Lung (tissue), 12 donors: ENCODE data around the gene ROS1. TPM values are rescaled to one million over a fixed set of nuclear protein-coding genes. Genes with fewer than 3 reads are reported as not detected.

ENCODE experiments used
- ATAC-seq: fragments of 200-7000 bp; cut with Tn5 transposase; one replicate; pipeline ENCODE4 v1.9.1; 2020; ENCODE audit warnings: moderate number of reproducible peaks; ENCODE audit not compliant: insufficient read depth, low FRiP score
- DNase-seq, 3 donors: peaks; one replicate each; pipeline ENCODE4 v3.0.0-alpha.2; 2013 to 2017
- H3K27ac ChIP-seq, 2 donors: one replicate each; pipeline ENCODE4 v1.5.1; 2013; ENCODE audit warnings: mild to moderate bottlenecking in 2 of 2, moderate library complexity in 2 of 2, control low read depth in 1 of 2, inconsistent platforms in 1 of 2, low read depth in 1 of 2, low read length in 1 of 2
- H3K27me3 ChIP-seq, 3 donors: one replicate each; pipeline ENCODE4 v1.5.1; 2013; ENCODE audit warnings: low read length in 2 of 3; ENCODE audit not compliant: control insufficient read depth in 3 of 3, insufficient read depth in 3 of 3
- H3K36me3 ChIP-seq, 4 donors: one replicate each; pipeline ENCODE4 v1.5.1; 2013; ENCODE audit warnings: low read length in 4 of 4, mild to moderate bottlenecking in 1 of 4, moderate library complexity in 1 of 4; ENCODE audit not compliant: control insufficient read depth in 4 of 4, insufficient read depth in 4 of 4
- H3K4me1 ChIP-seq, 5 donors: one replicate each; pipeline ENCODE4 v1.5.1; 2013; ENCODE audit warnings: low read length in 5 of 5, mild to moderate bottlenecking in 2 of 5, moderate library complexity in 1 of 5; ENCODE audit not compliant: control insufficient read depth in 5 of 5, insufficient read depth in 5 of 5
- H3K4me3 ChIP-seq: one replicate; pipeline ENCODE4 v1.5.1; 2013; ENCODE audit warnings: mild to moderate bottlenecking, control low read depth, moderate library complexity
- H3K9ac ChIP-seq, 2 donors: one replicate each; pipeline ENCODE4 v1.5.1; 2013; ENCODE audit warnings: low read length in 2 of 2, control low read depth in 1 of 2; ENCODE audit not compliant: insufficient read depth in 1 of 2
- H3K9me3 ChIP-seq, 4 donors: one replicate each; pipeline ENCODE4 v1.5.1; 2013; ENCODE audit warnings: low read length in 3 of 4, mild to moderate bottlenecking in 1 of 4, moderate library complexity in 1 of 4; ENCODE audit not compliant: control insufficient read depth in 4 of 4, insufficient read depth in 3 of 4
- WGBS, 2 donors: extraction: QIAGEN DNeasy Blood & Tissue Kit; methylation state at CpG; one replicate each; pipeline ENCODE4 v1.1.7; 2013; 5-methylcytosine and 5-hydroxymethylcytosine counted together
- polyA plus RNA-seq, 2 donors: library from polyadenylated mRNA; stranded (reverse); fragments of 200-250 nt; gene quantifications; one replicate each; pipeline ENCODE4 v1.2.1, GENCODE V29; 2013
- total RNA-seq, 2 donors: library from RNA; depleted of rRNA in 1 of 2; stranded (reverse); fragments of >200 nt in 1 of 2; gene quantifications; one replicate each; pipeline ENCODE4 v1.2.1, GENCODE V29; 2014 to 2021
- TF ChIP-seq, protein P1 (sequence below): IDR thresholded peaks from 2 replicates; pipeline ENCODE4 v1.5.1; 2012; ENCODE audit warnings: mild to moderate bottlenecking; ENCODE audit errors: control extremely low read depth, extremely low read depth
- donor health status: control.
- donor health status: control.
- donor health status: Bipolar disorder and iron deficiency.
- donor health status: healthy.
- donor health status: DM: yes; HTN: yes; CAD: no.

ROS1 gene
- total and polyA plus RNA-seq, 4 donors, result 15.5 to 263 (median 59.4) TPM

- ATAC-seq (no peak), DNase-seq (no peak)
- no peaks in the 10 kb centered on the region for H3K9me3 ChIP-seq
- H3K9ac ChIP-seq, result no peak overlapping the region
- H3K36me3 ChIP-seq, result peaks cover 0 to 1% (median 0%) of the 10 kb centered on the region in 4 donors
- peaks cover 0 to 4% (median 0%) of the 10 kb centered on the region in 5 donors for H3K4me1 ChIP-seq
- no peak overlapping the region for H3K4me3 ChIP-seq
- H3K27me3 ChIP-seq, result peaks cover 0 to 2% (median 0%) of the 10 kb centered on the region in 3 donors
- H3K27ac ChIP-seq, result no peak overlapping the region
- WGBS, 2 donors, result 89% methylated on average over 2 of the region's 2 CpGs
- TF ChIP-seq, protein P1, sequence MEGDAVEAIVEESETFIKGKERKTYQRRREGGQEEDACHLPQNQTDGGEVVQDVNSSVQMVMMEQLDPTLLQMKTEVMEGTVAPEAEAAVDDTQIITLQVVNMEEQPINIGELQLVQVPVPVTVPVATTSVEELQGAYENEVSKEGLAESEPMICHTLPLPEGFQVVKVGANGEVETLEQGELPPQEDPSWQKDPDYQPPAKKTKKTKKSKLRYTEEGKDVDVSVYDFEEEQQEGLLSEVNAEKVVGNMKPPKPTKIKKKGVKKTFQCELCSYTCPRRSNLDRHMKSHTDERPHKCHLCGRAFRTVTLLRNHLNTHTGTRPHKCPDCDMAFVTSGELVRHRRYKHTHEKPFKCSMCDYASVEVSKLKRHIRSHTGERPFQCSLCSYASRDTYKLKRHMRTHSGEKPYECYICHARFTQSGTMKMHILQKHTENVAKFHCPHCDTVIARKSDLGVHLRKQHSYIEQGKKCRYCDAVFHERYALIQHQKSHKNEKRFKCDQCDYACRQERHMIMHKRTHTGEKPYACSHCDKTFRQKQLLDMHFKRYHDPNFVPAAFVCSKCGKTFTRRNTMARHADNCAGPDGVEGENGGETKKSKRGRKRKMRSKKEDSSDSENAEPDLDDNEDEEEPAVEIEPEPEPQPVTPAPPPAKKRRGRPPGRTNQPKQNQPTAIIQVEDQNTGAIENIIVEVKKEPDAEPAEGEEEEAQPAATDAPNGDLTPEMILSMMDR, result no peak
These were observed 32.7 kb downstream of the ROS1 start for GRCh38 chr6:117393045-117393444.

DNA sequence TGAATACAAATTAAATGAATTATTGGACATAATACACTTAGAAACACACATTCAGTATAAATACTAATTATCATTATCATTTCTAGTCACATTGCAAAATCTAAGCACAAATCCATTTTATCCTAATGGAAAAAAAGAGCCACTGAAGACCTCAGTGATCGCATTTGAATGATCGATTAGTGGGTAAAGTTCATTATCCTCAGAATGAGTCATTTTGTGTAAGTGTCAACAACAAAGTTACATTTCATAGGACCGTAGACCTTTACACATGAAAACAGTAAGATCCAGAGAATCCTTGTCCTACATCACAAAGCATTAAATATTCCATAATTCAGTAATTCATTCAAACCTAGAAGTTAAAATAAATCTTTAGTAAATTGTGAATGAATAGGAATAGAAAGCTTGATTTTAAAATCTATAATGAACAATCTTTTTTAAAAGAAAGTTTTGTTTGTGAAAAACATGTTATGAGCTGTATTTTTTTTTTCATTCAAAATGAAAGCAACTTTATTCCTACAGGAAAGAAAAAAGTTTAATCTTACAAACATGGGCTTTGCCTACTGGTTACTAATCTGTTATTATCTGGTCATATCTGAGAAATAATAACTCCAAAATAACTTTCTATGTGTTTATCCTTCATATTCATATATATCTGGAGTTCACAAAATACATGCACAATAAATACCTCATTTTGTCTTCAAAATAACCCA is 33.7 kb downstream of the ROS1 start:
- Histone ChIP-seq H3K4me3 (no peak overlapping the region), H3K27me3 (peaks cover 0 to 2% (median 0%) of the 10 kb centered on the region in 3 donors), H3K9ac (no peak overlapping the region), H3K36me3 (no peaks in the 10 kb centered on the region), H3K4me1 (peaks cover 0 to 4% (median 0%) of the 10 kb centered on the region in 5 donors), H3K27ac (no peak overlapping the region), H3K9me3 (no peaks in the 10 kb centered on the region)
- no peak for ATAC-seq
- 54 to 93% methylated on average over 3 of the region's 3 CpGs for WGBS, 2 donors
- no peak for DNase-seq
- TF ChIP-seq, protein P1, result no peak

- Histone ChIP-seq H3K9me3 (no peaks in the 10 kb centered on the region), H3K27me3 (no peaks in the 10 kb centered on the region), H3K27ac (no peak overlapping the region), H3K4me1 (peaks cover 0 to 4% (median 0%) of the 10 kb centered on the region in 5 donors), H3K4me3 (no peak overlapping the region), H3K36me3 (no peaks in the 10 kb centered on the region), H3K9ac (no peak overlapping the region)
- 88 to 92% methylated on average over 11 of the region's 11 CpGs for WGBS, 2 donors
- DNase-seq (no peak), ATAC-seq (no peak)
- TF ChIP-seq, protein P1, result no peak
These were observed 36.3 kb downstream of the ROS1 start for GRCh38 chr6:117389227-117390057.
